ENCODE results near the gene SSR2. TPM values are rescaled to one million over a fixed set of nuclear protein-coding genes. Genes with fewer than 3 reads are reported as not detected.

SSR2 gene
- total and polyA plus RNA-seq, 2 donors from 2014 or later: 175 to 300 TPM

DNA sequence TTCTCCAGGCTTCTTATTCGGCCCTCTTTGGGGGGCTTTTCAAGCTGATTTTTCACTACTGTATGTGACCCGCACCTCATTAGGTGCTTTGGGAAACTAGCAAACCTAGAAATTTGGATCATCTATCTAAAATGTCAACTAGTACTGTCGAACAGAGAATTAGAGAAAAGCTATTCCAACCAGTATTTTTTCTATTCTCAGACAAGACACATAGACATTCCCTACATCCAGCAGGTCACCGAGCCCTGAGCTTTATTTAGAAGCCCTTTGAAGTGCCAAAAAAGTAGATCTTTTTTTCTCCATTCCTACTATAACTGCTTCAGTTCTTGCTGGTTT lies 310 bp upstream of the SSR2 start:
- H3K9me3 ChIP-seq (ENCODE audit: control insufficient read depth in 2 of 3, insufficient read depth in 1 of 3, low read length in 3 of 3): no peaks in the 10 kb centered on the region
- peaks cover 3 to 9% (median 8%) of the 10 kb centered on the region in 3 donors for H3K4me1 ChIP-seq (ENCODE audit: control insufficient read depth in 2 of 3, insufficient read depth in 2 of 3, low read depth in 1 of 3, low read length in 3 of 3)
- no peak for FAIRE-seq
- DNase-seq: no peak
- TF ChIP-seq CTCF (IDR thresholded peaks at IDR 0.05; ENCODE audit: borderline replicate concordance, extremely low read depth, insufficient read depth): no peak
- intact Hi-C loops (cut with DNase I): no loop called here
- peak overlapping the region; percentile 82 to 90 (median 87) for H3K4me3 ChIP-seq (ENCODE audit: low read length in 3 of 3)
- peaks cover 0 to 3% (median 0%) of the 10 kb centered on the region in 3 donors for H3K36me3 ChIP-seq (ENCODE audit: control insufficient read depth in 2 of 3, insufficient read depth in 3 of 3, low read length in 3 of 3)
- peak overlapping the region in 1 of 2 donors; percentile 69 for H3K27ac ChIP-seq (ENCODE audit: low read depth in 2 of 2, low read length in 2 of 2)
- H3K27me3 ChIP-seq (ENCODE audit: control insufficient read depth, insufficient read depth, low read length): no peaks in the 10 kb centered on the region
- peak overlapping the region in 2 of 3 donors; percentile 17 to 71 for H3K9ac ChIP-seq (ENCODE audit: low read length in 3 of 3)

- Histone ChIP-seq H3K4me3 (ENCODE audit: low read length in 3 of 3) (peak overlapping the region; percentile 82 to 90 (median 87)), H3K27ac (ENCODE audit: low read depth in 2 of 2, low read length in 2 of 2) (no peak overlapping the region), H3K36me3 (ENCODE audit: control insufficient read depth in 2 of 3, insufficient read depth in 3 of 3, low read length in 3 of 3) (peaks cover 0 to 3% (median under 1%) of the 10 kb centered on the region in 3 donors), H3K4me1 (ENCODE audit: control insufficient read depth in 2 of 3, insufficient read depth in 2 of 3, low read depth in 1 of 3, low read length in 3 of 3) (peaks cover 3 to 9% (median 8%) of the 10 kb centered on the region in 3 donors), H3K27me3 (ENCODE audit: control insufficient read depth, insufficient read depth, low read length) (no peaks in the 10 kb centered on the region), H3K9ac (ENCODE audit: low read length in 3 of 3) (peak overlapping the region; percentile 15 to 71 (median 69)), H3K9me3 (ENCODE audit: control insufficient read depth in 2 of 3, insufficient read depth in 1 of 3, low read length in 3 of 3) (no peaks in the 10 kb centered on the region)
- intact Hi-C loops (cut with DNase I): no loop called here
- TF ChIP-seq CTCF (IDR thresholded peaks at IDR 0.05; ENCODE audit: borderline replicate concordance, extremely low read depth, insufficient read depth): no peak
- no peak for FAIRE-seq
- DNase-seq: no peak
These were observed 832 bp downstream of the SSR2 start for GRCh38 chr1:156019946-156020292.

DNA sequence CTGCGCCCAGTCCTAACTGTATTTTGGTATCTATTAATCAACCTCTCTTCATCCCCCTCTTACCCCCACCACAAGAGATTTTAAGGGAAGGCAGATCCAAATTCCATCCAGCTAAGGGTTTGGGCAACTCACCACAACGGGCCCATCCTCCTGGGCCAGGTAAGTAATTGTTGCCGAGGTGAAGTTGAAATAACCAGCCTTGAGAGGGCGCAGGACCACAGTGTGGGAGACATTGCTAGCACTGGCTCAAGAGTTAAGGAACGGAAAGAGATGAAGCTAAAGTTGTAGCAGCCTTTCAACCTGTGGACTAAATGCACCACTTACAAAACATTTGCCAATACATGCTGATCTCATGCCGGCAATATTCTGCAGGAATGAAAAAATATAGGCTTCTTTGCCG lies 5.9 kb downstream of the SSR2 start:
- Histone ChIP-seq H3K27ac (ENCODE audit: low read depth in 2 of 2, low read length in 2 of 2) (no peak overlapping the region), H3K36me3 (ENCODE audit: control insufficient read depth in 2 of 3, insufficient read depth in 3 of 3, low read length in 3 of 3) (peaks cover 7 to 26% (median 25%) of the 10 kb centered on the region in 3 donors), H3K4me3 (ENCODE audit: low read length in 3 of 3) (no peak overlapping the region), H3K4me1 (ENCODE audit: control insufficient read depth in 2 of 3, insufficient read depth in 2 of 3, low read depth in 1 of 3, low read length in 3 of 3) (peaks cover 2 to 4% (median 4%) of the 10 kb centered on the region in 3 donors), H3K27me3 (ENCODE audit: control insufficient read depth, insufficient read depth, low read length) (no peaks in the 10 kb centered on the region), H3K9ac (ENCODE audit: low read length in 3 of 3) (no peak overlapping the region), H3K9me3 (ENCODE audit: control insufficient read depth in 2 of 3, insufficient read depth in 1 of 3, low read length in 3 of 3) (no peaks in the 10 kb centered on the region)
- intact Hi-C loops (cut with DNase I): no loop called here
- no peak for DNase-seq
- no peak for TF ChIP-seq CTCF (IDR thresholded peaks at IDR 0.05; ENCODE audit: borderline replicate concordance, extremely low read depth, insufficient read depth)
- FAIRE-seq: no peak

All from kidney (tissue), 14 donors.